AG09309 (cell line): ENCODE data around the gene IFNL2.
"Not testable (repeated sequence)": the region's sequence is repeated elsewhere in the genome, so short reads cannot be mapped to it uniquely, and the experiment has no call there.

Experiments used
- DNase-seq: peaks from one replicate; pipeline ENCODE4 v3.0.0-alpha.2; 2010; ENCODE audit warnings: low read depth
- H3K4me3 ChIP-seq: 2 replicates; pipeline ENCODE4 v1.5.1; 2011; ENCODE audit warnings: mild to moderate bottlenecking, low read depth, low read length, moderate library complexity; ENCODE audit not compliant: control insufficient read depth
- CTCF ChIP-seq: IDR thresholded peaks from 2 replicates; pipeline ENCODE4 v1.5.1; 2011; ENCODE audit warnings: mild to moderate bottlenecking, low read depth, low read length, inconsistent platforms; ENCODE audit not compliant: insufficient read depth, control insufficient read depth; ENCODE audit errors: missing control alignments

IFNL2 gene

GRCh38 chr19:39265321-39265916, 2.8 kb upstream of the IFNL2 start:
- no peak for TF ChIP-seq CTCF
- no peak overlapping the region for H3K4me3 ChIP-seq
- no peak for DNase-seq

- DNase-seq, H3K4me3 ChIP-seq: not testable (repeated sequence)
Measured at GRCh38 chr19:39268531-39269223, 481 bp downstream of the IFNL2 start.

- DNase-seq, H3K4me3 ChIP-seq: not testable (repeated sequence)
Measured at GRCh38 chr19:39269369-39269768, 1.2 kb downstream of the IFNL2 start.

- H3K4me3 ChIP-seq: no peak overlapping the region
- no peak for TF ChIP-seq CTCF
- no peak for DNase-seq
Measured at GRCh38 chr19:39270036-39270871, 2.1 kb downstream of the IFNL2 start.

- DNase-seq, H3K4me3 ChIP-seq: not testable (repeated sequence)
Measured at GRCh38 chr19:39273859-39274258, 5.7 kb downstream of the IFNL2 start.

- DNase-seq: no peak
- no peak overlapping the region for H3K4me3 ChIP-seq
- no peak for TF ChIP-seq CTCF
Measured at GRCh38 chr19:39275578-39275977, 7.4 kb downstream of the IFNL2 start.

- TF ChIP-seq CTCF: no peak
- no peak overlapping the region for H3K4me3 ChIP-seq
- DNase-seq: no peak
Measured at GRCh38 chr19:39276740-39277139, 8.5 kb downstream of the IFNL2 start.

- TF ChIP-seq CTCF: no peak
- no peak overlapping the region for H3K4me3 ChIP-seq
- DNase-seq: no peak
Measured at GRCh38 chr19:39277598-39277997, 9.4 kb downstream of the IFNL2 start.
